ENCODE data around the gene NES. TPM values are rescaled to one million over a fixed set of nuclear protein-coding genes. Genes with fewer than 3 reads are reported as not detected.

Gene NES
- total RNA-seq, 4 donors from 2014 or later, result 16.6 to 37.4 (median 32.5) TPM

- intact Hi-C loops (cut with DNase I), result loop anchor here (10.0 kb wide), 1 partner anchor 68 kb away; no protein-coding TSS in a partner anchor
- peaks cover 0 to 96% (median 16%) of the 10 kb centered on the region in 4 donors for H3K27me3 ChIP-seq
- H3K9me3 ChIP-seq, result no peaks in the 10 kb centered on the region
- no peak overlapping the region for H3K4me3 ChIP-seq
- no peak for TF ChIP-seq POLR2A (IDR thresholded peaks at IDR 0.05; ENCODE audit: low read depth)
- no peak for TF ChIP-seq POLR2AphosphoS5 (IDR thresholded peaks at IDR 0.05)
- no peak for TF ChIP-seq EP300 (IDR thresholded peaks at IDR 0.05)
- TF ChIP-seq CTCF (IDR thresholded peaks at IDR 0.05), result no peak
- DNase-seq (ENCODE audit: extremely low spot score), result no peak
- H3K36me3 ChIP-seq, result no peaks in the 10 kb centered on the region
- 53% methylated on average over 16 of the region's 16 CpGs for WGBS
- peaks cover 9 to 15% (median 12%) of the 10 kb centered on the region in 4 donors for H3K4me1 ChIP-seq
- H3K27ac ChIP-seq (replicated peaks in 1 of 4), result no peak overlapping the region
Observed at GRCh38 chr1:156652131-156652991, 24.8 kb downstream of the NES start.

- no peaks in the 10 kb centered on the region for H3K4me1 ChIP-seq
- H3K9me3 ChIP-seq, result no peaks in the 10 kb centered on the region
- no peak overlapping the region for H3K4me3 ChIP-seq
- WGBS, result 13% methylated on average over 1 of the region's 2 CpGs
- no peak overlapping the region for H3K27ac ChIP-seq (replicated peaks in 1 of 4)
- no peak for DNase-seq (ENCODE audit: extremely low spot score)
- H3K36me3 ChIP-seq, result no peaks in the 10 kb centered on the region
- intact Hi-C loops (cut with DNase I), result no loop called here
- H3K27me3 ChIP-seq, result peaks cover 0 to 98% (median 16%) of the 10 kb centered on the region in 4 donors
- TF ChIP-seq CTCF (IDR thresholded peaks at IDR 0.05) (no peak), EP300 (IDR thresholded peaks at IDR 0.05) (no peak), POLR2AphosphoS5 (IDR thresholded peaks at IDR 0.05) (no peak), POLR2A (IDR thresholded peaks at IDR 0.05; ENCODE audit: low read depth) (no peak)
Observed at GRCh38 chr1:156648951-156649350, 28.3 kb downstream of the NES start.

- Histone ChIP-seq H3K4me1 (no peaks in the 10 kb centered on the region), H3K4me3 (no peak overlapping the region), H3K9me3 (no peaks in the 10 kb centered on the region), H3K27ac (replicated peaks in 1 of 4) (no peak overlapping the region), H3K36me3 (no peaks in the 10 kb centered on the region), H3K27me3 (peaks cover 0 to 96% (median 16%) of the 10 kb centered on the region in 4 donors)
- 82% methylated on average over 10 of the region's 10 CpGs for WGBS
- DNase-seq (ENCODE audit: extremely low spot score), result no peak
- intact Hi-C loops (cut with DNase I), result no loop called here
- TF ChIP-seq EP300 (IDR thresholded peaks at IDR 0.05) (no peak), CTCF (IDR thresholded peaks at IDR 0.05) (no peak), POLR2AphosphoS5 (IDR thresholded peaks at IDR 0.05) (no peak), POLR2A (IDR thresholded peaks at IDR 0.05; ENCODE audit: low read depth) (no peak)
Observed at GRCh38 chr1:156648496-156648895, 28.7 kb downstream of the NES start.

- intact Hi-C loops (cut with DNase I), result no loop called here
- no peak overlapping the region for H3K4me3 ChIP-seq
- DNase-seq (ENCODE audit: extremely low spot score), result no peak
- no peaks in the 10 kb centered on the region for H3K36me3 ChIP-seq
- TF ChIP-seq CTCF (IDR thresholded peaks at IDR 0.05) (no peak), POLR2AphosphoS5 (IDR thresholded peaks at IDR 0.05) (no peak), POLR2A (IDR thresholded peaks at IDR 0.05; ENCODE audit: low read depth) (no peak), EP300 (IDR thresholded peaks at IDR 0.05) (no peak)
- no peak overlapping the region for H3K27ac ChIP-seq (replicated peaks in 1 of 4)
- 85% methylated on average over 9 of the region's 10 CpGs for WGBS
- H3K9me3 ChIP-seq, result no peaks in the 10 kb centered on the region
- peaks cover 1 to 4% (median 3%) of the 10 kb centered on the region in 4 donors for H3K4me1 ChIP-seq
- peaks cover 3 to 96% (median 18%) of the 10 kb centered on the region in 4 donors for H3K27me3 ChIP-seq
Observed at GRCh38 chr1:156647351-156647750, 29.9 kb downstream of the NES start.

Data from esophagus muscularis mucosa (tissue), 4 donors.